Measurements from ENCODE around the gene PKN1. TPM values are rescaled to one million over a fixed set of nuclear protein-coding genes. Genes with fewer than 3 reads are reported as not detected.

Gene PKN1
- total and polyA plus RNA-seq, 12 donors = 85.2 to 176 (median 126) TPM

- peaks cover 8 to 38% (median 23%) of the 10 kb centered on the region in 9 donors for H3K4me1 ChIP-seq
- no peak for TF ChIP-seq CTCF (IDR thresholded peaks at IDR 0.05)
- DNase-seq (no peak), ATAC-seq (no peak)
- WGBS, 2 donors = 94 to 97% methylated on average over 4 of the region's 4 CpGs
- no peak overlapping the region for H3K4me3 ChIP-seq
- H3K9me3 ChIP-seq = no peaks in the 10 kb centered on the region
- H3K27ac ChIP-seq = peak overlapping the region in 2 of 10 donors; percentile 94 to 100
- H3K36me3 ChIP-seq = peaks cover 0 to 13% (median 6%) of the 10 kb centered on the region in 9 donors
- no peaks in the 10 kb centered on the region for H3K27me3 ChIP-seq
- intact Hi-C loops (cut with DNase I) = no loop called here
Observed at GRCh38 chr19:14520543-14520942, 87.4 kb downstream of the PKN1 start.

Other genes starting within 250 kb of the PKN1 start
- 10 to 100 TPM in 9 of 10 donors, 1 to 10 TPM in 1; 9.0 to 31.9 (median 13.1) TPM for gene ADGRL1, start 227.1 kb upstream of the PKN1 start, total RNA-seq
- gene ADGRL1, start 227.1 kb upstream of the PKN1 start, polyA plus RNA-seq = 10 to 100 TPM in 1 of 2 donors, 1 to 10 TPM in 1; 5.1 to 12.5 TPM
- 10 to 100 TPM; 24.0 to 58.0 (median 32.8) TPM for gene ADGRE5, start 51.9 kb upstream of the PKN1 start, total RNA-seq
- gene ADGRE5, start 51.9 kb upstream of the PKN1 start, polyA plus RNA-seq = 10 to 100 TPM; 14.5 to 30.6 TPM
- 10 to 100 TPM; 15.4 to 39.6 (median 21.7) TPM for gene DDX39A, start 14.0 kb upstream of the PKN1 start, total RNA-seq
- 100 to 1,000 TPM in 1 of 2 donors, 10 to 100 TPM in 1; 78.3 to 110 TPM for gene DDX39A, start 14.0 kb upstream of the PKN1 start, polyA plus RNA-seq
- gene PTGER1, start 42.0 kb downstream of the PKN1 start, total RNA-seq = under 1 TPM in 1 of 10 donors, not detected in 9; 0.17 TPM
- under 1 TPM in 1 of 2 donors, not detected in 1; 0.16 TPM for gene PTGER1, start 42.0 kb downstream of the PKN1 start, polyA plus RNA-seq
- 10 to 100 TPM; 41.6 to 51.5 (median 45.8) TPM for gene GIPC1, start 62.8 kb downstream of the PKN1 start, total RNA-seq
- 10 to 100 TPM; 57.3 to 84.1 TPM for gene GIPC1, start 62.8 kb downstream of the PKN1 start, polyA plus RNA-seq
- 10 to 100 TPM; 40.3 to 99.0 (median 46.4) TPM for gene DNAJB1, start 85.1 kb downstream of the PKN1 start, total RNA-seq
- gene DNAJB1, start 85.1 kb downstream of the PKN1 start, polyA plus RNA-seq = 10 to 100 TPM; 23.6 to 44.2 TPM
- gene TECR, start 96.3 kb downstream of the PKN1 start, total RNA-seq = 10 to 100 TPM; 61.4 to 99.6 (median 73.1) TPM
- 100 to 1,000 TPM in 1 of 2 donors, 10 to 100 TPM in 1; 88.7 to 194 TPM for gene TECR, start 96.3 kb downstream of the PKN1 start, polyA plus RNA-seq
- gene NDUFB7, start 138.8 kb downstream of the PKN1 start, total RNA-seq = 100 to 1,000 TPM; 347 to 525 (median 467) TPM
- 1,000 to 10,000 TPM; 1,131 to 1,673 TPM for gene NDUFB7, start 138.8 kb downstream of the PKN1 start, polyA plus RNA-seq
- gene CLEC17A, start 149.8 kb downstream of the PKN1 start, total RNA-seq = under 1 TPM in 1 of 10 donors, not detected in 9; 0.12 TPM
- gene CLEC17A, start 149.8 kb downstream of the PKN1 start, polyA plus RNA-seq = not detected
- under 1 TPM in 7 of 10 donors, not detected in 3; 0.15 to 0.78 (median 0.26) TPM for gene ADGRE3, start 241.5 kb downstream of the PKN1 start, total RNA-seq
- gene ADGRE3, start 241.5 kb downstream of the PKN1 start, polyA plus RNA-seq = under 1 TPM in 1 of 2 donors, not detected in 1; 0.01 TPM